NCI-H1105 treated with DMSO at 0.1 percent for 48 hours (cell line): ENCODE results near the gene ZSCAN20.

Experiments used
- DNase-seq: peaks from one replicate; lab custom pipeline; 2025; lab: John Stamatoyannopoulos, UW

Gene ZSCAN20

GRCh38 chr1:33535334-33535733 lies 62.9 kb downstream of the ZSCAN20 start:
- DNase-seq: no peak

- DNase-seq: no peak
These were observed 65.4 kb downstream of the ZSCAN20 start for GRCh38 chr1:33537885-33538284.

- no peak for DNase-seq
These were observed 69.5 kb downstream of the ZSCAN20 start for GRCh38 chr1:33541966-33542365.
